HEK293 (cell line): ENCODE measurements around the gene DCANP1.
A peak's percentile ranks its signal among the peaks of the same experiment; 100 is the strongest.

Experiments
- EGR2 ChIP-seq: fragments of 450-650 bp; formaldehyde crosslinking; IDR thresholded peaks from 2 replicates; pipeline ENCODE4 v1.5.1; 2016; ENCODE audit warnings: low read depth, missing biosample characterization, missing genetic modification characterization
- GLI4 ChIP-seq: fragments of 450-650 bp; formaldehyde crosslinking; IDR thresholded peaks from 2 replicates; pipeline ENCODE4 v1.5.1; 2016; ENCODE audit warnings: missing biosample characterization, missing genetic modification characterization
- HOXC10 ChIP-seq: sonication (generic); formaldehyde crosslinking; IDR thresholded peaks from 2 replicates; pipeline ENCODE4 v1.8.1; 2023; ENCODE audit warnings: mild to moderate bottlenecking, missing genetic modification reagents
- YY2 ChIP-seq: fragments of 450-650 bp; formaldehyde crosslinking; IDR thresholded peaks from 2 replicates; pipeline ENCODE4 v1.5.1; 2016; ENCODE audit warnings: missing biosample characterization, missing genetic modification characterization
- ZBTB7A ChIP-seq: fragments of 450-650 bp; formaldehyde crosslinking; IDR thresholded peaks from 2 replicates; pipeline ENCODE4 v1.5.1; 2016; ENCODE audit warnings: low read depth, missing biosample characterization, missing genetic modification characterization
- ZNF121 ChIP-seq: fragments of 450-650 bp; formaldehyde crosslinking; IDR thresholded peaks from 2 replicates; pipeline ENCODE4 v1.5.1; 2016; ENCODE audit warnings: missing biosample characterization, missing genetic modification characterization
- ZNF24 ChIP-seq: fragments of 450-650 bp; formaldehyde crosslinking; IDR thresholded peaks from 2 replicates; pipeline ENCODE4 v1.5.1; 2016; ENCODE audit warnings: missing biosample characterization, missing genetic modification characterization
- ZNF302 ChIP-seq: fragments of 450-650 bp; formaldehyde crosslinking; IDR thresholded peaks from 2 replicates; pipeline ENCODE4 v1.5.1; 2016; ENCODE audit warnings: missing biosample characterization, missing genetic modification characterization, low read depth
- ZNF311 ChIP-seq: fragments of 450-650 bp; formaldehyde crosslinking; IDR thresholded peaks from 2 replicates; pipeline ENCODE4 v1.5.1; 2017; ENCODE audit warnings: missing biosample characterization, missing genetic modification characterization, borderline replicate concordance
- ZNF48 ChIP-seq: fragments of 450-650 bp; formaldehyde crosslinking; IDR thresholded peaks from 2 replicates; pipeline ENCODE4 v1.5.1; 2016; ENCODE audit warnings: missing biosample characterization, missing genetic modification characterization
- ZNF600 ChIP-seq: fragments of 450-650 bp; formaldehyde crosslinking; IDR thresholded peaks from 2 replicates; pipeline ENCODE4 v1.5.1; 2016; ENCODE audit warnings: missing biosample characterization, missing genetic modification characterization
- ZNF658 ChIP-seq: fragments of 450-650 bp; formaldehyde crosslinking; IDR thresholded peaks from 2 replicates; pipeline ENCODE4; 2016; ENCODE audit warnings: missing biosample characterization, missing genetic modification characterization
- ZNF707 ChIP-seq: fragments of 450-650 bp; formaldehyde crosslinking; IDR thresholded peaks from 2 replicates; pipeline ENCODE4 v1.5.1; 2016; ENCODE audit warnings: missing biosample characterization, missing genetic modification characterization
- ZNF768 ChIP-seq: fragments of 450-650 bp; formaldehyde crosslinking; IDR thresholded peaks from 2 replicates; pipeline ENCODE4 v1.5.1; 2018; ENCODE audit warnings: missing biosample characterization, mild to moderate bottlenecking, missing genetic modification characterization
- ZNF785 ChIP-seq: fragments of 450-650 bp; formaldehyde crosslinking; IDR thresholded peaks from 2 replicates; pipeline ENCODE4 v1.5.1; 2016; ENCODE audit warnings: missing biosample characterization, missing genetic modification characterization
- ZXDB ChIP-seq: fragments of 450-650 bp; formaldehyde crosslinking; IDR thresholded peaks from 2 replicates; pipeline ENCODE4 v1.5.1; 2016; ENCODE audit warnings: missing biosample characterization, missing genetic modification characterization
- TF ChIP-seq, protein P1 (sequence below): fragments of 450-650 bp; formaldehyde crosslinking; IDR thresholded peaks from 2 replicates; pipeline ENCODE4 v1.5.1; 2016; ENCODE audit warnings: missing biosample characterization, missing genetic modification characterization
- TF ChIP-seq, protein P2 (sequence below): fragments of 450-650 bp; formaldehyde crosslinking; IDR thresholded peaks from 2 replicates; pipeline ENCODE4 v1.5.1; 2017; ENCODE audit warnings: missing biosample characterization, missing genetic modification characterization
- TF ChIP-seq, protein P3 (sequence below): fragments of 450-650 bp; formaldehyde crosslinking; IDR thresholded peaks from 2 replicates; pipeline ENCODE4 v1.5.1; 2016; ENCODE audit warnings: missing biosample characterization, missing genetic modification characterization, borderline replicate concordance
- TF ChIP-seq, protein P4 (sequence below): fragments of 450-650 bp; formaldehyde crosslinking; IDR thresholded peaks from 2 replicates; pipeline ENCODE4 v1.5.1; 2016; ENCODE audit warnings: missing biosample characterization, missing genetic modification characterization
- TF ChIP-seq, protein P5 (sequence below): fragments of 450-650 bp; formaldehyde crosslinking; IDR thresholded peaks from 2 replicates; pipeline ENCODE4 v1.5.1; 2017; ENCODE audit warnings: missing biosample characterization, missing genetic modification characterization
- TF ChIP-seq, protein P6 (sequence below): fragments of 450-650 bp; formaldehyde crosslinking; IDR thresholded peaks from 2 replicates; pipeline ENCODE4 v1.5.1; 2016; ENCODE audit warnings: missing biosample characterization, missing genetic modification characterization
- TF ChIP-seq, protein P7 (sequence below): fragments of 450-650 bp; formaldehyde crosslinking; IDR thresholded peaks from 2 replicates; pipeline ENCODE4 v1.5.1; 2016; ENCODE audit warnings: missing biosample characterization, missing genetic modification characterization

The DCANP1 gene

DNA sequence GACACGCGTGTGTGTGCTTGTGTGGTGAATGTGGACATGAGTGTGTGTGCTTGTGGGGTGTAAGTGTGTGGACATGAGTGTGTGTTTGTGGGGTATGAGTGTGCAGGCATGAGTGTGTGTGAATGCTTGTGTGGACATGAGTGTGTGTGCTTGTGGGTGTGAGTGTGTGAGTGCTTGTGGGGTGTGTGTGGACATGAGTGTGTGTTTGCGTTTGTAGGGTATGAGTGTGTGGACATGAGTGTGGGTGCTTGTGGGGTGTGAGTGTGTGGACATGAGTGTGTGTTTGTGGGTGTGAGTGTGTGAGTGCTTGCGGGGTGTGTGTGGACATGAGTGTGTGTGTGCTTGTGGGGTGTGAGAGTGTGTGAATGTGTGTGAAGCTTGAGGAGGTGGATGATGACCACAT is 34.8 kb upstream of the DCANP1 start (continued):
- TF ChIP-seq, protein P1, sequence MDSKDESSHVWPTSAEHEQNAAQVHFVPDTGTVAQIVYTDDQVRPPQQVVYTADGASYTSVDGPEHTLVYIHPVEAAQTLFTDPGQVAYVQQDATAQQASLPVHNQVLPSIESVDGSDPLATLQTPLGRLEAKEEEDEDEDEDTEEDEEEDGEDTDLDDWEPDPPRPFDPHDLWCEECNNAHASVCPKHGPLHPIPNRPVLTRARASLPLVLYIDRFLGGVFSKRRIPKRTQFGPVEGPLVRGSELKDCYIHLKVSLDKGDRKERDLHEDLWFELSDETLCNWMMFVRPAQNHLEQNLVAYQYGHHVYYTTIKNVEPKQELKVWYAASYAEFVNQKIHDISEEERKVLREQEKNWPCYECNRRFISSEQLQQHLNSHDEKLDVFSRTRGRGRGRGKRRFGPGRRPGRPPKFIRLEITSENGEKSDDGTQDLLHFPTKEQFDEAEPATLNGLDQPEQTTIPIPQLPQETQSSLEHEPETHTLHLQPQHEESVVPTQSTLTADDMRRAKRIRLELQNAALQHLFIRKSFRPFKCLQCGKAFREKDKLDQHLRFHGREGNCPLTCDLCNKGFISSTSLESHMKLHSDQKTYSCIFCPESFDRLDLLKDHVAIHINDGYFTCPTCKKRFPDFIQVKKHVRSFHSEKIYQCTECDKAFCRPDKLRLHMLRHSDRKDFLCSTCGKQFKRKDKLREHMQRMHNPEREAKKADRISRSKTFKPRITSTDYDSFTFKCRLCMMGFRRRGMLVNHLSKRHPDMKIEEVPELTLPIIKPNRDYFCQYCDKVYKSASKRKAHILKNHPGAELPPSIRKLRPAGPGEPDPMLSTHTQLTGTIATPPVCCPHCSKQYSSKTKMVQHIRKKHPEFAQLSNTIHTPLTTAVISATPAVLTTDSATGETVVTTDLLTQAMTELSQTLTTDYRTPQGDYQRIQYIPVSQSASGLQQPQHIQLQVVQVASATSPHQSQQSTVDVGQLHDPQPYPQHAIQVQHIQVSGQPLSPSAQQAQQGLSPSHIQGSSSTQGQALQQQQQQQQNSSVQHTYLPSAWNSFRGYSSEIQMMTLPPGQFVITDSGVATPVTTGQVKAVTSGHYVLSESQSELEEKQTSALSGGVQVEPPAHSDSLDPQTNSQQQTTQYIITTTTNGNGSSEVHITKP (tag by site-specific recombination), result no peak
- TF ChIP-seq ZNF121 (tag by site-specific recombination) (no peak), ZNF600 (tag by site-specific recombination) (no peak), ZNF768 (tag by site-specific recombination) (no peak), YY2 (tag by site-specific recombination) (no peak), ZNF658 (tag by site-specific recombination) (no peak), ZNF707 (no peak; the same call in 1 of the 2 replicates), HOXC10 (CRISPR knock-in tag) (no peak), ZXDB (tag by site-specific recombination) (no peak), GLI4 (tag by site-specific recombination) (0 out of 2 replicates have a peak, but pooled peaks have one; percentile 57), ZNF311 (tag by site-specific recombination) (no peak), EGR2 (tag by site-specific recombination) (peak; percentile 77; the same call in 1 of the 2 replicates), ZBTB7A (tag by site-specific recombination) (no peak), ZNF785 (tag by site-specific recombination) (no peak), ZNF48 (tag by site-specific recombination) (no peak), ZNF24 (no peak), ZNF302 (tag by site-specific recombination) (no peak)
- TF ChIP-seq, protein P2, sequence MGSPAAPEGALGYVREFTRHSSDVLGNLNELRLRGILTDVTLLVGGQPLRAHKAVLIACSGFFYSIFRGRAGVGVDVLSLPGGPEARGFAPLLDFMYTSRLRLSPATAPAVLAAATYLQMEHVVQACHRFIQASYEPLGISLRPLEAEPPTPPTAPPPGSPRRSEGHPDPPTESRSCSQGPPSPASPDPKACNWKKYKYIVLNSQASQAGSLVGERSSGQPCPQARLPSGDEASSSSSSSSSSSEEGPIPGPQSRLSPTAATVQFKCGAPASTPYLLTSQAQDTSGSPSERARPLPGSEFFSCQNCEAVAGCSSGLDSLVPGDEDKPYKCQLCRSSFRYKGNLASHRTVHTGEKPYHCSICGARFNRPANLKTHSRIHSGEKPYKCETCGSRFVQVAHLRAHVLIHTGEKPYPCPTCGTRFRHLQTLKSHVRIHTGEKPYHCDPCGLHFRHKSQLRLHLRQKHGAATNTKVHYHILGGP (tag by site-specific recombination), result no peak
- TF ChIP-seq, protein P3, sequence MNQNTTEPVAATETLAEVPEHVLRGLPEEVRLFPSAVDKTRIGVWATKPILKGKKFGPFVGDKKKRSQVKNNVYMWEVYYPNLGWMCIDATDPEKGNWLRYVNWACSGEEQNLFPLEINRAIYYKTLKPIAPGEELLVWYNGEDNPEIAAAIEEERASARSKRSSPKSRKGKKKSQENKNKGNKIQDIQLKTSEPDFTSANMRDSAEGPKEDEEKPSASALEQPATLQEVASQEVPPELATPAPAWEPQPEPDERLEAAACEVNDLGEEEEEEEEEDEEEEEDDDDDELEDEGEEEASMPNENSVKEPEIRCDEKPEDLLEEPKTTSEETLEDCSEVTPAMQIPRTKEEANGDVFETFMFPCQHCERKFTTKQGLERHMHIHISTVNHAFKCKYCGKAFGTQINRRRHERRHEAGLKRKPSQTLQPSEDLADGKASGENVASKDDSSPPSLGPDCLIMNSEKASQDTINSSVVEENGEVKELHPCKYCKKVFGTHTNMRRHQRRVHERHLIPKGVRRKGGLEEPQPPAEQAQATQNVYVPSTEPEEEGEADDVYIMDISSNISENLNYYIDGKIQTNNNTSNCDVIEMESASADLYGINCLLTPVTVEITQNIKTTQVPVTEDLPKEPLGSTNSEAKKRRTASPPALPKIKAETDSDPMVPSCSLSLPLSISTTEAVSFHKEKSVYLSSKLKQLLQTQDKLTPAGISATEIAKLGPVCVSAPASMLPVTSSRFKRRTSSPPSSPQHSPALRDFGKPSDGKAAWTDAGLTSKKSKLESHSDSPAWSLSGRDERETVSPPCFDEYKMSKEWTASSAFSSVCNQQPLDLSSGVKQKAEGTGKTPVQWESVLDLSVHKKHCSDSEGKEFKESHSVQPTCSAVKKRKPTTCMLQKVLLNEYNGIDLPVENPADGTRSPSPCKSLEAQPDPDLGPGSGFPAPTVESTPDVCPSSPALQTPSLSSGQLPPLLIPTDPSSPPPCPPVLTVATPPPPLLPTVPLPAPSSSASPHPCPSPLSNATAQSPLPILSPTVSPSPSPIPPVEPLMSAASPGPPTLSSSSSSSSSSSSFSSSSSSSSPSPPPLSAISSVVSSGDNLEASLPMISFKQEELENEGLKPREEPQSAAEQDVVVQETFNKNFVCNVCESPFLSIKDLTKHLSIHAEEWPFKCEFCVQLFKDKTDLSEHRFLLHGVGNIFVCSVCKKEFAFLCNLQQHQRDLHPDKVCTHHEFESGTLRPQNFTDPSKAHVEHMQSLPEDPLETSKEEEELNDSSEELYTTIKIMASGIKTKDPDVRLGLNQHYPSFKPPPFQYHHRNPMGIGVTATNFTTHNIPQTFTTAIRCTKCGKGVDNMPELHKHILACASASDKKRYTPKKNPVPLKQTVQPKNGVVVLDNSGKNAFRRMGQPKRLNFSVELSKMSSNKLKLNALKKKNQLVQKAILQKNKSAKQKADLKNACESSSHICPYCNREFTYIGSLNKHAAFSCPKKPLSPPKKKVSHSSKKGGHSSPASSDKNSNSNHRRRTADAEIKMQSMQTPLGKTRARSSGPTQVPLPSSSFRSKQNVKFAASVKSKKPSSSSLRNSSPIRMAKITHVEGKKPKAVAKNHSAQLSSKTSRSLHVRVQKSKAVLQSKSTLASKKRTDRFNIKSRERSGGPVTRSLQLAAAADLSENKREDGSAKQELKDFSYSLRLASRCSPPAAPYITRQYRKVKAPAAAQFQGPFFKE (tag by site-specific recombination), result no peak
- TF ChIP-seq, protein P4, sequence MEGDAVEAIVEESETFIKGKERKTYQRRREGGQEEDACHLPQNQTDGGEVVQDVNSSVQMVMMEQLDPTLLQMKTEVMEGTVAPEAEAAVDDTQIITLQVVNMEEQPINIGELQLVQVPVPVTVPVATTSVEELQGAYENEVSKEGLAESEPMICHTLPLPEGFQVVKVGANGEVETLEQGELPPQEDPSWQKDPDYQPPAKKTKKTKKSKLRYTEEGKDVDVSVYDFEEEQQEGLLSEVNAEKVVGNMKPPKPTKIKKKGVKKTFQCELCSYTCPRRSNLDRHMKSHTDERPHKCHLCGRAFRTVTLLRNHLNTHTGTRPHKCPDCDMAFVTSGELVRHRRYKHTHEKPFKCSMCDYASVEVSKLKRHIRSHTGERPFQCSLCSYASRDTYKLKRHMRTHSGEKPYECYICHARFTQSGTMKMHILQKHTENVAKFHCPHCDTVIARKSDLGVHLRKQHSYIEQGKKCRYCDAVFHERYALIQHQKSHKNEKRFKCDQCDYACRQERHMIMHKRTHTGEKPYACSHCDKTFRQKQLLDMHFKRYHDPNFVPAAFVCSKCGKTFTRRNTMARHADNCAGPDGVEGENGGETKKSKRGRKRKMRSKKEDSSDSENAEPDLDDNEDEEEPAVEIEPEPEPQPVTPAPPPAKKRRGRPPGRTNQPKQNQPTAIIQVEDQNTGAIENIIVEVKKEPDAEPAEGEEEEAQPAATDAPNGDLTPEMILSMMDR (tag by site-specific recombination), result no peak
- TF ChIP-seq, protein P5, sequence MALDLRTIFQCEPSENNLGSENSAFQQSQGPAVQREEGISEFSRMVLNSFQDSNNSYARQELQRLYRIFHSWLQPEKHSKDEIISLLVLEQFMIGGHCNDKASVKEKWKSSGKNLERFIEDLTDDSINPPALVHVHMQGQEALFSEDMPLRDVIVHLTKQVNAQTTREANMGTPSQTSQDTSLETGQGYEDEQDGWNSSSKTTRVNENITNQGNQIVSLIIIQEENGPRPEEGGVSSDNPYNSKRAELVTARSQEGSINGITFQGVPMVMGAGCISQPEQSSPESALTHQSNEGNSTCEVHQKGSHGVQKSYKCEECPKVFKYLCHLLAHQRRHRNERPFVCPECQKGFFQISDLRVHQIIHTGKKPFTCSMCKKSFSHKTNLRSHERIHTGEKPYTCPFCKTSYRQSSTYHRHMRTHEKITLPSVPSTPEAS (tag by site-specific recombination), result peak; percentile 28; the same call in 1 of the 2 replicates
- TF ChIP-seq, protein P6, sequence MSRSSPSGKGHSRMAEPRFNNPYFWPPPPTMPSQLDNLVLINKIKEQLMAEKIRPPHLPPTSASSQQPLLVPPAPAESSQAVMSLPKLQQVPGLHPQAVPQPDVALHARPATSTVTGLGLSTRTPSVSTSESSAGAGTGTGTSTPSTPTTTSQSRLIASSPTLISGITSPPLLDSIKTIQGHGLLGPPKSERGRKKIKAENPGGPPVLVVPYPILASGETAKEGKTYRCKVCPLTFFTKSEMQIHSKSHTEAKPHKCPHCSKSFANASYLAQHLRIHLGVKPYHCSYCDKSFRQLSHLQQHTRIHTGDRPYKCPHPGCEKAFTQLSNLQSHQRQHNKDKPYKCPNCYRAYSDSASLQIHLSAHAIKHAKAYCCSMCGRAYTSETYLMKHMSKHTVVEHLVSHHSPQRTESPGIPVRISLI, result no peak
- TF ChIP-seq, protein P7, sequence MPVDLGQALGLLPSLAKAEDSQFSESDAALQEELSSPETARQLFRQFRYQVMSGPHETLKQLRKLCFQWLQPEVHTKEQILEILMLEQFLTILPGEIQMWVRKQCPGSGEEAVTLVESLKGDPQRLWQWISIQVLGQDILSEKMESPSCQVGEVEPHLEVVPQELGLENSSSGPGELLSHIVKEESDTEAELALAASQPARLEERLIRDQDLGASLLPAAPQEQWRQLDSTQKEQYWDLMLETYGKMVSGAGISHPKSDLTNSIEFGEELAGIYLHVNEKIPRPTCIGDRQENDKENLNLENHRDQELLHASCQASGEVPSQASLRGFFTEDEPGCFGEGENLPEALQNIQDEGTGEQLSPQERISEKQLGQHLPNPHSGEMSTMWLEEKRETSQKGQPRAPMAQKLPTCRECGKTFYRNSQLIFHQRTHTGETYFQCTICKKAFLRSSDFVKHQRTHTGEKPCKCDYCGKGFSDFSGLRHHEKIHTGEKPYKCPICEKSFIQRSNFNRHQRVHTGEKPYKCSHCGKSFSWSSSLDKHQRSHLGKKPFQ (tag by site-specific recombination), result peak; percentile 44; the same call in 1 of the 2 replicates
